GM18868 (cell line): ENCODE data around the gene BRK1.
"Not testable (repeated sequence)": the region's sequence is repeated elsewhere in the genome, so short reads cannot be mapped to it uniquely, and the experiment has no call there.

Experiments
- ATAC-seq: cut with Tn5 transposase; IDR thresholded peaks from one replicate; pipeline ENCODE4 v1.9.1; 2021; ENCODE audit warnings: mild to moderate bottlenecking, moderate library complexity; ENCODE audit not compliant: unreplicated experiment

BRK1 gene

DNA sequence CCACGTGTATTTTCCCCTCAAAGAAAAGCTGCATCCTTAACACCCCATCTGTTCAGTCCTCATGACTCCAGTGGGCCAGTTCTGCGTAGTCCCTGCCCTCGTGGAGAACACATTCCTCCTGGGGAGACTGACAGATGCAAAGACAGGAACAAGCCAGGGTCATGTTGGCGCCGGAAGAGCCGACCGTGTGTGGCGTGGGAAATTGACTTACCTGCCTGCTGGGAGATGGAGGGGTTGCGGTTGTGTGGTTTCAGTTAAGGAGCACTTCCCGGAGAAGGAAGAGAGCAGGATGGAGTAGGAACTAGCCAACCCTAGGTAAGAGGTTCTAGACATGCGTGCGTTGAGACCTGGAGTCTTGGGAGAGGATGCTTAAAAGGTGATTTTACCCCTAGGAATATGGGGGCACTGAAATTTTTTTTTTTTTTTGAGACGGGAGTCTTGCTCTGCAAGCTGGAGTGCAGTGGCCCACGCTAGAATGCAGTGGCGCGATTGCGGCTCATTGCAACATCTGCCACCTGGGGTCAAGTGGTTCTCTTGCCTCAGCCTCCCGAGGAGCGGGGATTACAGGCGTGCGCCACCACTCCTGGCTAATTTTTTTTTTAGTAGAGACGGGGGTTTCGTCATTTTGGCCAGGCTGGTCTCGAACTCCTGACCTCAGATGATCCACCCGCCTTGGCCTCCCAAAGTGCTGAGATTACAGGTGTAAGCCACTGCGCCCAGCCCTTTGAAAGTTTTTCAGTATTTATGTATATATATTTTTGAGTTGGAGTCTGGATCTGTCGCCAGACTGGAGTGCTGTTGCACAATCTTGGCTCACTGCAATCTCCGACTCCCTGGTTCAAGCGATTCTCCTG, 27.5 kb downstream of the BRK1 start:
- ATAC-seq: no peak

DNA sequence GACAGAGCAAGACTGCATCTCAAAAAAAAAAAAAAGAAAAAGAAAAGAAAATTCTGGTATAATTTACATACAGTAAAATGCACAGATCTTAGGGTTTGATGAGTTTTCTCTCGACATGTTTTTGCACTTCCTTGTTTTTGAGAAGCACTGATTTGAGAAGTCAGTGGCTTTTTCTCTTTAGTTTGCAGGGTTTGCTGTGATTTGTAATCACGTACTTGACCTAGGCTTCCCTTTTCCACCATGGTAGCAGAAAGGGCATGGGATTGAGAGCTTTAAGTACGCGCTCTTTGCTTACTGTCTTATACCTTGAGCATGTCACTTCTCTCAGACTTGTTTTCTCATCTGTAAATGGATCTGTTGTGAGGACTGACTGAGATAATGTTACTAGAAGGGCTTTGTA, 30.2 kb downstream of the BRK1 start:
- no peak for ATAC-seq

DNA sequence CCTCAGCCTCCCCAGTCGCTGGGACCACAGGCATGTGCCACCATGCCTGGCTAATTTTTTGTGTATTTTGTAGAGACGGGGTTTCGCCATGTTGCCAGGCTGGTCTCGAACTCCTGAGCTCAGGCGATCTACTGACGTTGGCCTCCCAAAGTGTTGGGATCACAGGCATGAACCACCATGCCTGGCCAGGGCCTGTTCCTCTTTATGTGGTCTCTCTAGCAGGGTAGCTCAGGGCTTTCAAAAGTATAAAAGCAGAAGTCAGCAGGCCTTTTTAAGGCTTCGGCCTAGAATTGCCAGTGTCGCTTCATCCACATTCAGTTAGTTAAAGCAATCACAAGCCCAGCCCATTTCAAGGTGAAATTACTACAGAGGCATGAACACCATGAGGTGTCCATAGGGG, 33.8 kb downstream of the BRK1 start:
- ATAC-seq: no peak

DNA sequence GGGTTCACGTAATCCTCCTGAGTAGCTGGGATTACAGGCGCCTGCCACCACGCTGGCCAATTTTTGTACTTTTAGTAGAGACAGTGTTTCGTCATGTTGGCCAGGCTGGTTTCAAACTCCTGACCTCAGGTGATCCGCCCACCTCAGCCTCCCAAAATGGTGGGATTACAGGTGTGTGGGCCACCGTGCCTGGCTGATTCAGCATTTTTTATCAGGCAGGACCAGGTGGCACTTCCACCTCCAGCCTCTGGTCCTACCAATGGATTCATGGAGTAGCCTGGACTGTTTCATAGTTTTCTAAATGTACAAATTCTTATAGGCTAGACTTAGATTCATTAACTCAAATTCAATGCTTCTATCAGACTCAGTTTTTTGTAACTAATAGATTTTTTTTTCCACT, 35.5 kb downstream of the BRK1 start:
- no peak for ATAC-seq

DNA sequence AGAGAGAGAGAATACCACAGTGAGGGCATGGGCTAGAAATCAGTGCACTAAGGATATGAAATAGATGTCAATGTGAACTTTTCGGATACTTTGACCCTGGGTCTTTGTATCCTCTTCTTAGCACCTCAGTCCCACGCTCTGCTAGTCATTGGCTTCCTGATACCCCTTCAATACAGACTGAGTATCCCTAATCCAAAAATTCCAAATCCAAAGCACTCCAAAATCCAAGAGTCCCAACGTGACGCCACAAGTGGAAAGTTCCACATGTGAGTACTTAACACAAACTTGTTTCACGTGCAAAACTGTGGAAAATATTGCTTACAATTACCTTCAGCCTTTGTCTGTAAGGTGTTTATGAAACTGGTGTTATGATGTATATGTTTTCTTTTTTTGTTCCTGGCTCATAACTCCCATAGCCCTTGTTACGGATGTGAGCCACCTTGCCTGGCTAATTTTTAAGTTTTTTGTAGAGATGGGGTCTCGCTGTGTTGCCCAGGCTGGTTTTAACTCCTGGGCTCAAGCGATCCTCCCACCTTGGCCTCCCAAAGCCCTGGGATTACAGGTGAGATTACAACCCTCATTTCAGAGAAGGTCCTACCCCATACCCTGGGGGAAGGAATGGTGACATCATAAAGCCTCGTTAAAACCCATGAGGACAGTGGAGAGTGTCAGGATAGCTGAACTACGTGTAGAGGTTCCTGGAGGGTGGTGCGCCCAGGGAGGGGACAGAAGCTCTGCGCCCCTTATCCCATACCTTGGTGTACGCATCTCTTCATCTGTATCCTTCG, 39.1 kb downstream of the BRK1 start:
- ATAC-seq: no peak

DNA sequence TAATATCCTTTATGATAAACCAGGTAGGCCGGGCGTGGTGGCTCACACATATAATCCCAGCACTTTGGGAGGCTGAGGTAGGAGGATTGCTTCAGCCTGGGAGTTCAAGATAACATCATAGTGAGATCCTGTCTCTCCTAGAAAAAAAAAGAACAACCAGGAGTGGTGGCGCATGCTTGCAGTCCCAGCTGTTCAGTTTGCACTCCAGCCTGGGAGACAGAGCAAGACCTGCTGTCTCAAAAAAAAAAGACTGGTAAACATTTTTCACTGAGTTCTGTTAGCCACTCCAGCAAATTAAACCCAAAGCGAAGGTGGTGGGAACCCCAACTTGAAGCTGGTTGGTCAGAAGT, 39.6 kb downstream of the BRK1 start:
- ATAC-seq: no peak

DNA sequence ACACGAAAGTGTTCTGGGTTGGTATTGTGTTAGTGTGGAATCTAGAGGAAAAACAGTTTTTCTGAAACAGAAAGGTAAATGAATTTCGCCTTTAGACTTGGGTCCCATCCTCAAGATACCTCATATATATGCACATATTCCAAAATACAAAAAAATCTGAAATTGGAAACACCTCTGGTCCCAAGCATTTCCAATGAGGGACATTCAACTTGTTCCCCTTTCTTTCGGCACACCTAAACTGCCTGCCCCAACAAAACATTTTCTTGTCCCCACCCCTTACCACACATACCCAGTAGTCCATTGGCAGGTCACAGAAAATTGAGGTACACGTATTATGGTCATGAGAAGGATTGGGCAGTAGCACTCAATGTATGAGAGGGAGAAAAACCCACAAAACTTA, 40.2 kb downstream of the BRK1 start:
- no peak for ATAC-seq

DNA sequence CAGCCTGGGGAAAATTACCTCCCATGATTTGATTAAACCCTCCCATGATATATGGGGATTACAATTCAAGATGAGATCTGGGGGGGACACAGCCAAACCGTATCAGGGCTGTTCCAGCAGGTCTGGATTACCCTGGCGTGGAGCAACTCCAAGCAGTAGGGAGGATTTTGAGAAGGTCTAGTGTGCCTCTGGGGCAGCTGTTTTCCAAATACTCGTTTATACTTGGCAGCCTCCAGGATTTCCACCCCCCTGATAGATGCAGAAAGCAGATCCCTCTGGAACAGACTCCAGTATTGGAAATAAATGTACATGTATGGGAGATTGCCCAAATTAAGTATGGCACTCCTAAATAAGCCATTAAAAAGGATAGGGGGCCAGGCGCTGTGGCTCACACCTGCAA, 41.6 kb downstream of the BRK1 start:
- ATAC-seq: no peak

DNA sequence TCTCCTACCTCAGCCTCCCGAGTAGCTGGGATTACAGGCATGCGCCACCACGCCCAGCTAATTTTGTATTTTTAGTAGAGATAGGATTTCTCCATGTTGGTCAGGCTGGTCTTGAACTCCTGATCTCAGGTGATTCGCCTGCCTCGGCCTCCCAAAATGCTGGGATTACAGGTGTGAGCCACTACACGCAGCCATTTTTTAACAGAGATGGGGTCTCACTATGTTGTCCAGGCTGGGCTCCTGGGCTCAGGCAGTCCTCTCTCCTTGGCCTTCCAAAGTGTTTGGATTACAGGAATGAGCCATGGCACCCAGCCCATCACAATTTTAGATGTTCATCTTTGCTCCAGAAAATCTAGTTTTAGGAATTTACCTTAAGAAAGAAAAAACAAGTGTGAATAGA, 43.1 kb downstream of the BRK1 start:
- not testable (repeated sequence) for ATAC-seq

DNA sequence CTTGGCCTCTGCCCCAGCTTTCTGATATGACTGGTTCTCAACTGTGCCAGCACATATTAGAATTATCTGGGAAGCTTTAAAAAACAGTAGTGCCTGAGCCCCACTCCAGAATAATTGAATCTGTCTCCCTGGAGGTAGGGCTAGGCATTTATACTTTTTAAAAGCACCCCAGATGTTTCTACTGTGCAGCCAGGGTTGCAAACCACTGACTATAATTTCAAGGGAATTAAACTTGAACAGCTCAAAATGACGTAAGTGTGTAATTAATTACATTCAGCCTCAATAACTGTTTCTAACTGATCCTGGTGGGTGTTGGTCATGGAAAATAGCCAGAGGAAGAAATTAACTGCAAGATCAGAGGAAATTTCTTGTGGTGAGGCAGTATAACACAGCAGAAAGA, 44.9 kb downstream of the BRK1 start:
- ATAC-seq: no peak

DNA sequence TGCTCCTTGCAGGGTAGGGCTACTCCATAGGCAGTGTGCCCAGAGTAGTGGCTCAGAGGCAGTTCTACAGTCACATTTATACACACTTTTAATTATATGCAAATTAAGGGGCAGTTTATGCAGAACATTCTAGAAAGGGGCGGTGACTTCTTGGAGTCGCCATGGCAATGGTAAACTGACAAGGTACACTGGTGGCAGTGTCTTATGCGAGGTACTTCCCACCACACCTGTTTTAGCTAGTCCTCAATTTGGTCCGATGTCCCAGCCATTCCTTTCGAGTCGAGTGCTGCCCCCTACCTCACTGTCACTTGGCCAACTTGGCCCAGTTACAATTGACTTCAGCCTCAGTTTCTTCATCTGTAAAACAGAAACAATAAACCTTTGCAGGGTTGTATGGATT, 45.5 kb downstream of the BRK1 start:
- no peak for ATAC-seq

DNA sequence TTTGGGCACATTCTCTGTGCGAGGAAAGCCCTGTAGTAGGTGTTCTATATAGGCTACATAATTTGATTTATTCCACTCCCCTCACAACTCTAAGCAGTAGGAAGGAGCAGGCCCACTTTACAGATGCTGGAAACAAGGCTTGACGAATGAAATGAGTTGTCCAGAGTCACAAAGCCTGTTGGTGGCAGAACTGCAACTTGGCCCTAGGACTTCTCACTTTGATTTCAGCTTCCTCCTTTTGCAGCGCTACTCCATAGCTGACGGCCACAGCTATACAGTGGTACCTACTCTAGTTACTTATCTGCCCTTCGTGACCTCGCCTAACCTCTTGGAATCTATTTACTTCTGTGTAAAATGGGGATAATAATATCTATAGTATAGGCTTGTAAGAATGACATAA, 46.7 kb downstream of the BRK1 start:
- ATAC-seq: no peak

DNA sequence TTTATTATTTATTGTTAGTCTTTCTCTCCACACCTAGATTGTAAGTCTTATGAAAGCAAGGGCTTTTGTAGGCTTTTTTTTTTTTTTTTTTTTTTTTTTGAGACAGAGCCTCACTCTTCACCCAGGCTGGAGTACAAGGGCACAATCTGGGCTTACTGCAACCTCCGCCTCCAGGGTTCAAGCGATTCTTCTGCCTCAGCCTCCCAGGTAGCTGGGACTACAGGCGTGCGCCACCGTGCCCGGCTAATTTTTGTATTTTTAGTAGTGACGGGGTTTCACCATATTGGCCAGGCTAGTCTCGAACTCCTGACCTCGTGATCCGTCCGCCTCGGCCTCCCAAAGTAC, 48.7 kb downstream of the BRK1 start:
- not testable (repeated sequence) for ATAC-seq

DNA sequence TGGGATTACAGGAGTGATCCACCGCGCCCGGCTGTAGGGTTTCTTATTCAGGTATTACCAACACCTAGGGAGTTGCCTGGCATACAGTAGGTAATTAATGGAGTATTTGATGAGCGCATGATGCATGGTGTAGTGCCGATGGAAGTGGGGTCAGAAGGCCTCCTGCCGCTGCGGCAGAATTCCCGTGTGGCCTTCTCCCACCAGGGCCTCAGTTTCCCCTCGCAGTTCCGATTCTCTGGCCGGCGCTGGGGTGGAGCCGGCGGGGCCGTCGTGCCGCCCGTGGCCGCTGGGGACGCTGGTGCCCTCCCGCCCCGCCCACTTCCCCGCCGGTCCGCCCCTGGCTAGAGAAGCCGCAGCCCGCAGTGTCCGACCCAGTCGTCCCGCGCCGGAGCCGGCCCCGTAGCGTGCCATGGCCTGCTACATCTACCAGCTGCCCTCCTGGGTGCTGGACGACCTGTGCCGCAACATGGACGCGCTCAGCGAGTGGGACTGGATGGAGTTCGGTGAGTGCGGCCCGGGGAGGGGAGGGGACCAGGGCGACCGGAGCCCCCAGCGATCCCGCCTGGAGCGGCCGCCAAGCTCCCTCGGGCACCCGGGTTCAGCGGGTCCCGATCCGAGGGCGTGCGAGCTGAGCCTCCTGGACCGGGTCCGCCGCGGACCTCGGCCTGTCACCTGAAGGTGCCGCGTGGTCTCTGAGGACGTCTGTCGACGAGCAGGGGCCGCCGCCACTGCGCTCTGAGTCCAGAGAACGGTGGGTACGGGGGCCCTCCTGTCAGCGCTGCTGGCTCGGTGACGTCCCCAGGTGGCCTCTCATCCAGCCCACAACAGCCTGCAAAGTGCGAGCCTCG, 49.3 kb downstream of the BRK1 start, which contains the start of gene IRAK2:
TSS of gene IRAK2 (plus strand) at position 374 of the 848 bp plus-strand sequence. CDS start at position 410, 36 bp downstream.
- peak; percentile 86 for ATAC-seq

DNA sequence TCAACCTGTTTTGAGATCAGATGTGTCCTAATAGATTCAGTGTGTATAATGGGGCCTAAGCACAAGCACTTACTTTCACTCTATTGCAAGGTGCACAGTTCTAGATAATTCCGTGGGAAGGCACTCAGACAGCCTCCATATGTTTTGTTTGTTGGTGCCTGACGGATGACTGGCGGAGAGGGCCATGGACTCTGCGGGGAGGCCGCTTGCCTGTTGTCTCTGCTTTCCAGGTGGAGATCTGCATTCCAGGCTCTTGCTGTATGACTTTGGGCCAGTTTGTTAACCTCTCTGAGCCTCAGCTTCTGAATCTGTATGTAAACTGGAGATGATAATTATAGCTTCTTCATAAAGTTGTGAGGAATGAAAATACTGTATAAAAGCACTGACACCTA, 50.7 kb downstream of the BRK1 start:
- ATAC-seq: no peak

DNA sequence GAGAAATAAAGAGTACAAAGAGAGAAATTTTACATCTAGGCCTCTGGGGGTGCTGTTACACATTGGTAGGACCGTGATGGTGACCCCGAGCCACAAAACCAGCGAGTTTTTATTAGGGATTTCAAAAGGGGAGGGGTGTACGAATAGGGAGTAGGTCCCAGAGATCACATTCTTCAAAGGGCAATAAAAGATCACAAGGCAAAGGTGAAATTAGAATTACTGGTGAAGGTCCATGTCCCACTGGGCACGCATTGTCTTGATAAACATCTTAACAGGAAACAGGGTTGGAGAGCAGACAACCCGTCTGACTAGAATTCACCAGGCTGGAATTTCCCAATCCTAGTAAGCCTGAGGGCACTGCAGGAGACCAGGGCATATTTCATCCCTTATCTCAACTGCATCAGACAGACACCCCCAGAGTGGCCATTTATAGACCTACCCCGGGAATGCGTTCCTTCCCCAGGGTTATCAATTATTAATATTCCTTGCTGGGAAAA, 53.6 kb downstream of the BRK1 start:
- no peak for ATAC-seq

DNA sequence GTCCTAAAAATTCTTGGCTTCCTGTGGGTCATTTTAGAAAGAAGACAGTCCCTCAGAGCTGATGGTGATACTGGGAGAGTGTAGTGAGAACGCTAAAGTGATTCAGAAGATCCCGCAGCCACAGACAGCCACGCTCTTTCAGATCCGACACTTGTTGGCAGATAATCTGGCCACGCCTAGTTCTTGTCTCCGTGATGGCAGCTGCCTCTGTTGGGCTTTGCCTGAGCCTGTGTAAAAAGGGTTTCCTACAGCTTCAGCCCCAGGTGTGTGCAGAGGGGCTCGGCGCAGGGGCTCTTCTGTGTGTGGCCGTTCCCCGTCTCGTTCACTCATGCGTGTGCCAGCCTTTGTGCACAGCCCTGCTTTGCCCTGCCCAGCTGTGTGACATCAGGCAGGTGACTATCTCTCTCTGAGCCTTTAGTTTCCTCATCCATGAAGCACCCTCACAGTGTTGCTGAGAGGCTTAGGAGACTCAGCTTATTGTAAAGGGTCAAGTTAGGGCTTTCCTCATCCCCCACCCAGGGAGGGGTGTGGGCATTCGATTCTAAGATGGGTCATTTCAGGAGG, 55.5 kb downstream of the BRK1 start:
- no peak for ATAC-seq

DNA sequence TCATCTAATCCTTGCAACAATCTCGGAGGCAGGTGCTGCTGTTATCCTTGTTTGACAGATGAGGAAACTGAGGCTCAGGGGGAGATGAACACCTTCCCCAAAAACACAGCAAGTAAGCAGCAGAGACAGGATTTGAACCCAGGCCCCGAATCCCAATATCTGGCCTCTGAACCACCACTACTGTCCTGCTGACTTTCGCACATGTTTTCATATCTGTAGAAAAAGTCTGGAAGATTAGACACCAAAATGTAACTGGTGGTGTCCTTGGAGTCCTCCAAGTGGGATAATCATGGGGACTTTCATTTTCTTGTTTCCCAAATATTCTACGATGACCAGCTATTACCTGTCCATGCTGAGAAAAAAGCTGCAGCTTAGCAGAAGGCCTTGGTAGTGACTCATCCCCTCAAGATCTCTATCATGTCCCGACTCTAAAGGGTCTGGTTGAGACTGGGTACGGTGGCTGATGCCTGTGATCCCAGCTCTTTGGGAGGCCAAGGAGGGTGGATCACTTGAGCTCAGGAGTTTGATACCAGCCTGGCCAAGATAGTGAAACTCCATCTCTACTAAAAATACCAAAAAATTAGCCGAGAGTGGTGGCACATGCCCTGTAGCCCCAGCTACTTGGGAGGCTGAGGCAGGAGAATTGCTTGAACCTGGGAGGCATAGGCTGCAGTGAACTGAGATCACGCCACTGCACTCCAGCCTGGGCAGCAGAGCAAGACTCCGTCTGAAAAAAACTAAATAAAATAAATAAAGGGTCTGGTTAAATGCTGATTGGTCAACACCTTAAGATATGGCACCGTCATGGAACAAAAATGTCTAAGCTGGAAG, 57.8 kb downstream of the BRK1 start:
- no peak for ATAC-seq

DNA sequence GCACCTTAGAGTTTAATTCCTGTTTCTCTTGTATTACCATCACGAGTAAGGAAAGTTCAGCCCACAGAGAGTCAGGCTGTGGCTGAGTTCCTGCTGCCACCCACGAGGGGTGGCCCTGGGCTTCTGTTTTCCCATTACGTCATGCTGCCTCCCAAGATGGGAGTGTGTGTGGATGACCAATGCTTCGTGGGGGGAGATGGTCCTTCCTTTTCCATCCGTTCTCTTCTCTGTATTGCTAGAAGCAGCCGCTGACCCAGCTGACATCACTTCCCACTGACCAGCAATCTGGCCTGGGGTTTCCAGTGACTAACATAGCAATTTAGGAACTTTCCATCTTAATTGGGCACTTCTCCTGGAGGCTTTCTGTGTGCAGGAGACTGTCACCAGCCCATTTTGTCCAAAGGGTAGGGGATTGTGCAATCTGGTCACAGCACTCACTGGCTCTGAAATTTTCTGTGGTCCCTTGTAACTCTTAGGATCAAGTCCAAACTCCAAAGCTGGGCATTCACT, 58.5 kb downstream of the BRK1 start:
- peak; percentile 54 for ATAC-seq

DNA sequence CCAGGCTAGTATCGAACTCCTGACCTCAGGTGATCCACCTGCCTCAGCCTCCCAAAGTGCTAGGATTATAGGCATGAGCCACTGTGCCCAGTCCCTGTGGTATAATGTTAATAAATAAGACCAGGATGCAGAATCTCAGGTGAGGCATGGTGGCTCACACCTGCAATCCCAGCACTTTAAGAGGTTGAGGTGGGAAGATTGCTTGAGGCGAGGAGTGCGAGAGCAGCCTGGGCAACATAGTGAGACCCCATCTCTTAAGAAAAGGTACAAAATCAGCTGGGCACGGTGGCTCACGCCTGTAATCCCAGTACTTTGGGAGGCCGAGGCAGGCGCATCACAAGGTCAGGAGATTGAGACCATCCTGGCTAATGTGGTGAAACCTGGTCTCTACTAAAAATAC, 59.9 kb downstream of the BRK1 start:
- not testable (repeated sequence) for ATAC-seq
